ENCODE data around the gene PTPRD. TPM values are rescaled to one million over a fixed set of nuclear protein-coding genes. Genes with fewer than 3 reads are reported as not detected.
"Not testable (repeated sequence)": the region's sequence is repeated elsewhere in the genome, so short reads cannot be mapped to it uniquely, and the experiment has no call there.

Gene PTPRD
- total and polyA plus RNA-seq, 5 donors from 2014 or later, result 0.47 TPM; not detected in 4

GRCh38 chr9:10479172-10479571, 133.6 kb downstream of the PTPRD start:
- no peaks in the 10 kb centered on the region for H3K4me1 Mint-ChIP-seq
- H3K9me3 Mint-ChIP-seq, result peaks cover 0 to 22% (median 10%) of the 10 kb centered on the region in 7 donors
- Histone ChIP-seq H3K27me3 (ENCODE audit: control insufficient read depth, insufficient read depth, low read length) (no peaks in the 10 kb centered on the region), H3K36me3 (ENCODE audit: control insufficient read depth, insufficient read depth, low read length) (no peaks in the 10 kb centered on the region), H3K4me1 (ENCODE audit: control insufficient read depth, insufficient read depth, low read length, poor library complexity, severe bottlenecking) (no peaks in the 10 kb centered on the region), H3K9me3 (ENCODE audit: control insufficient read depth in 2 of 2, low read length in 2 of 2) (peaks cover 3 to 5% of the 10 kb centered on the region in 2 experiments), H3K27ac (ENCODE audit: insufficient read depth, low read length, poor library complexity, severe bottlenecking) (no peak overlapping the region), H3K4me3 (ENCODE audit: low read depth, low read length) (no peak overlapping the region)
- no peak overlapping the region for H3K27ac Mint-ChIP-seq
- DNase-seq (no peak), ATAC-seq (ENCODE audit: low read depth in 2 of 2) (no peak)
- H3K36me3 Mint-ChIP-seq, result no peaks in the 10 kb centered on the region
- H3K27me3 Mint-ChIP-seq, result no peaks in the 10 kb centered on the region
- no peak overlapping the region for H3K4me3 Mint-ChIP-seq

GRCh38 chr9:10449201-10449617, 163.6 kb downstream of the PTPRD start:
- not testable (repeated sequence) for H3K27ac ChIP-seq (ENCODE audit: insufficient read depth, low read length, poor library complexity, severe bottlenecking); H3K27me3 ChIP-seq (ENCODE audit: control insufficient read depth, insufficient read depth, low read length); H3K4me3 Mint-ChIP-seq; H3K9me3 ChIP-seq (ENCODE audit: control insufficient read depth in 2 of 2, low read length in 2 of 2); H3K36me3 Mint-ChIP-seq; DNase-seq; H3K27me3 Mint-ChIP-seq; H3K36me3 ChIP-seq (ENCODE audit: control insufficient read depth, insufficient read depth, low read length); H3K27ac Mint-ChIP-seq; H3K4me1 ChIP-seq (ENCODE audit: control insufficient read depth, insufficient read depth, low read length, poor library complexity, severe bottlenecking); H3K4me3 ChIP-seq (ENCODE audit: low read depth, low read length); ATAC-seq (ENCODE audit: low read depth in 2 of 2); H3K4me1 Mint-ChIP-seq
- H3K9me3 Mint-ChIP-seq, result peaks cover 6 to 33% (median 11%) of the 10 kb centered on the region in 7 donors

GRCh38 chr9:10447036-10447435, 165.8 kb downstream of the PTPRD start:
- Histone ChIP-seq H3K4me3 (ENCODE audit: low read depth, low read length) (no peak overlapping the region), H3K4me1 (ENCODE audit: control insufficient read depth, insufficient read depth, low read length, poor library complexity, severe bottlenecking) (no peaks in the 10 kb centered on the region), H3K27ac (ENCODE audit: insufficient read depth, low read length, poor library complexity, severe bottlenecking) (no peak overlapping the region), H3K9me3 (ENCODE audit: control insufficient read depth in 2 of 2, low read length in 2 of 2) (no peaks in the 10 kb centered on the region), H3K36me3 (ENCODE audit: control insufficient read depth, insufficient read depth, low read length) (no peaks in the 10 kb centered on the region), H3K27me3 (ENCODE audit: control insufficient read depth, insufficient read depth, low read length) (no peaks in the 10 kb centered on the region)
- Mint-ChIP-seq H3K27ac (no peak overlapping the region), H3K9me3 (peaks cover 6 to 21% (median 13%) of the 10 kb centered on the region in 7 donors), H3K4me1 (no peaks in the 10 kb centered on the region), H3K27me3 (no peaks in the 10 kb centered on the region), H3K4me3 (no peak overlapping the region), H3K36me3 (no peaks in the 10 kb centered on the region)
- no peak for ATAC-seq (ENCODE audit: low read depth in 2 of 2)
- DNase-seq, result no peak

GRCh38 chr9:10443868-10444204, 169.0 kb downstream of the PTPRD start:
- H3K9me3 Mint-ChIP-seq, result peaks cover 7 to 22% (median 11%) of the 10 kb centered on the region in 7 donors
- Histone ChIP-seq H3K27me3 (ENCODE audit: control insufficient read depth, insufficient read depth, low read length) (no peaks in the 10 kb centered on the region), H3K4me1 (ENCODE audit: control insufficient read depth, insufficient read depth, low read length, poor library complexity, severe bottlenecking) (no peaks in the 10 kb centered on the region), H3K36me3 (ENCODE audit: control insufficient read depth, insufficient read depth, low read length) (no peaks in the 10 kb centered on the region), H3K4me3 (ENCODE audit: low read depth, low read length) (no peak overlapping the region), H3K9me3 (ENCODE audit: control insufficient read depth in 2 of 2, low read length in 2 of 2) (peaks cover 1 to 6% of the 10 kb centered on the region in 2 experiments), H3K27ac (ENCODE audit: insufficient read depth, low read length, poor library complexity, severe bottlenecking) (no peak overlapping the region)
- no peak overlapping the region for H3K27ac Mint-ChIP-seq
- ATAC-seq (ENCODE audit: low read depth in 2 of 2) (no peak), DNase-seq (no peak)
- H3K4me3 Mint-ChIP-seq, result no peak overlapping the region
- no peaks in the 10 kb centered on the region for H3K36me3 Mint-ChIP-seq
- H3K27me3 Mint-ChIP-seq, result no peaks in the 10 kb centered on the region
- no peaks in the 10 kb centered on the region for H3K4me1 Mint-ChIP-seq

- Mint-ChIP-seq H3K4me3 (no peak overlapping the region), H3K36me3 (no peaks in the 10 kb centered on the region), H3K27me3 (no peaks in the 10 kb centered on the region), H3K27ac (no peak overlapping the region), H3K4me1 (no peaks in the 10 kb centered on the region), H3K9me3 (peaks cover 9 to 22% (median 12%) of the 10 kb centered on the region in 7 donors)
- no peak for DNase-seq
- H3K27me3 ChIP-seq (ENCODE audit: control insufficient read depth, insufficient read depth, low read length), result no peaks in the 10 kb centered on the region
- H3K9me3 ChIP-seq (ENCODE audit: control insufficient read depth in 2 of 2, low read length in 2 of 2), result peaks cover 2 to 7% of the 10 kb centered on the region in 2 experiments
- no peaks in the 10 kb centered on the region for H3K36me3 ChIP-seq (ENCODE audit: control insufficient read depth, insufficient read depth, low read length)
- no peak overlapping the region for H3K4me3 ChIP-seq (ENCODE audit: low read depth, low read length)
- no peak for ATAC-seq (ENCODE audit: low read depth in 2 of 2)
- no peaks in the 10 kb centered on the region for H3K4me1 ChIP-seq (ENCODE audit: control insufficient read depth, insufficient read depth, low read length, poor library complexity, severe bottlenecking)
- no peak overlapping the region for H3K27ac ChIP-seq (ENCODE audit: insufficient read depth, low read length, poor library complexity, severe bottlenecking)
These were observed 169.5 kb downstream of the PTPRD start for GRCh38 chr9:10443181-10443867.

GRCh38 chr9:10438955-10439354, 173.8 kb downstream of the PTPRD start:
- ATAC-seq (ENCODE audit: low read depth in 2 of 2) (no peak), DNase-seq (no peak)
- Mint-ChIP-seq H3K4me1 (no peaks in the 10 kb centered on the region), H3K36me3 (no peaks in the 10 kb centered on the region), H3K27ac (no peak overlapping the region), H3K9me3 (peaks cover 3 to 14% (median 9%) of the 10 kb centered on the region in 7 donors), H3K4me3 (no peak overlapping the region), H3K27me3 (no peaks in the 10 kb centered on the region)
- Histone ChIP-seq H3K27me3 (ENCODE audit: control insufficient read depth, insufficient read depth, low read length) (no peaks in the 10 kb centered on the region), H3K4me3 (ENCODE audit: low read depth, low read length) (no peak overlapping the region), H3K4me1 (ENCODE audit: control insufficient read depth, insufficient read depth, low read length, poor library complexity, severe bottlenecking) (no peaks in the 10 kb centered on the region), H3K27ac (ENCODE audit: insufficient read depth, low read length, poor library complexity, severe bottlenecking) (no peak overlapping the region), H3K9me3 (ENCODE audit: control insufficient read depth in 2 of 2, low read length in 2 of 2) (peaks cover 2 to 7% of the 10 kb centered on the region in 2 experiments), H3K36me3 (ENCODE audit: control insufficient read depth, insufficient read depth, low read length) (no peaks in the 10 kb centered on the region)

GRCh38 chr9:10436756-10437155, 176.0 kb downstream of the PTPRD start:
- H3K36me3 Mint-ChIP-seq, result no peaks in the 10 kb centered on the region
- peaks cover 5 to 11% of the 10 kb centered on the region in 2 experiments for H3K9me3 ChIP-seq (ENCODE audit: control insufficient read depth in 2 of 2, low read length in 2 of 2)
- H3K27ac ChIP-seq (ENCODE audit: insufficient read depth, low read length, poor library complexity, severe bottlenecking), result no peak overlapping the region
- H3K36me3 ChIP-seq (ENCODE audit: control insufficient read depth, insufficient read depth, low read length), result no peaks in the 10 kb centered on the region
- no peaks in the 10 kb centered on the region for H3K4me1 Mint-ChIP-seq
- DNase-seq (no peak), ATAC-seq (ENCODE audit: low read depth in 2 of 2) (no peak)
- H3K4me3 Mint-ChIP-seq, result no peak overlapping the region
- H3K27me3 ChIP-seq (ENCODE audit: control insufficient read depth, insufficient read depth, low read length), result no peaks in the 10 kb centered on the region
- H3K9me3 Mint-ChIP-seq, result peaks cover 2 to 23% (median 9%) of the 10 kb centered on the region in 7 donors
- H3K4me1 ChIP-seq (ENCODE audit: control insufficient read depth, insufficient read depth, low read length, poor library complexity, severe bottlenecking), result no peaks in the 10 kb centered on the region
- H3K27me3 Mint-ChIP-seq, result no peaks in the 10 kb centered on the region
- H3K4me3 ChIP-seq (ENCODE audit: low read depth, low read length), result no peak overlapping the region
- H3K27ac Mint-ChIP-seq, result no peak overlapping the region

- H3K36me3 ChIP-seq (ENCODE audit: control insufficient read depth, insufficient read depth, low read length), result no peaks in the 10 kb centered on the region
These were observed 178.4 kb downstream of the PTPRD start for GRCh38 chr9:10434412-10434811.

More at GRCh38 chr9:10434412-10434811, 178.4 kb downstream of the PTPRD start:
- no peaks in the 10 kb centered on the region for H3K4me1 Mint-ChIP-seq
- Histone ChIP-seq H3K4me3 (ENCODE audit: low read depth, low read length) (no peak overlapping the region), H3K9me3 (ENCODE audit: control insufficient read depth in 2 of 2, low read length in 2 of 2) (peaks cover 7 to 11% of the 10 kb centered on the region in 2 experiments), H3K27me3 (ENCODE audit: control insufficient read depth, insufficient read depth, low read length) (no peaks in the 10 kb centered on the region), H3K4me1 (ENCODE audit: control insufficient read depth, insufficient read depth, low read length, poor library complexity, severe bottlenecking) (no peaks in the 10 kb centered on the region), H3K27ac (ENCODE audit: insufficient read depth, low read length, poor library complexity, severe bottlenecking) (no peak overlapping the region)
- no peak for DNase-seq
- H3K9me3 Mint-ChIP-seq, result peaks cover 2 to 18% (median 4%) of the 10 kb centered on the region in 7 donors
- H3K27ac Mint-ChIP-seq, result no peak overlapping the region
- no peak for ATAC-seq (ENCODE audit: low read depth in 2 of 2)
- no peaks in the 10 kb centered on the region for H3K27me3 Mint-ChIP-seq
- H3K36me3 Mint-ChIP-seq, result no peaks in the 10 kb centered on the region
- H3K4me3 Mint-ChIP-seq, result no peak overlapping the region
